ENCODE data around the gene ARRDC4. TPM values are rescaled to one million over a fixed set of nuclear protein-coding genes. Genes with fewer than 3 reads are reported as not detected.
"Not testable (repeated sequence)": the region's sequence is repeated elsewhere in the genome, so short reads cannot be mapped to it uniquely, and the experiment has no call there.

ARRDC4 gene
- total and polyA plus RNA-seq, 7 donors, result 13.1 to 32.6 (median 25.2) TPM

DNA sequence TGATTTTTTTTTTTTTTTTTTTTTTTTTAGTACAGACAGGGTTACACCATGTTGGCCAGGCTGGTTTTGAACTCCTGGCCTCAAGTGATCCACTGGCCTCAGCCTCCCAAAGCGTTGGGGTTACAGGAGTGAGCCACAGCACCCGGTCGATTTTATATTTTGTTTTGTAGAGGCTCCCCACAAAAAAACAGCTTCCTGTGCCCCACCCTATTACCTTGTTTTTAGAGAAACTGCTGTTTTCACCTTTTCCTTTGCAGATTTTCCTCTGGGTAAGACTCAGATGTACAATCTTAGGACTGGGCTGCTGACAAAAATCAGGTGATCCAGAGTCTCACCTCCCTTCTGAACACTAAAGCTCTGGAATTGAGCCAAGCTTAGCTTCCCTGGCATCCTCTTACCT lies 20.6 kb downstream of the ARRDC4 start:
- no peaks in the 10 kb centered on the region for H3K4me1 ChIP-seq
- intact Hi-C loops (cut with DNase I), result no loop called here
- no peaks in the 10 kb centered on the region for H3K36me3 ChIP-seq (ENCODE audit: insufficient read depth in 1 of 2, low read depth in 1 of 2)
- no peaks in the 10 kb centered on the region for H3K9me3 ChIP-seq
- DNase-seq, result no peak
- H3K27ac ChIP-seq, result no peak overlapping the region
- WGBS, 3 donors, result 81 to 94% (median 85%) methylated on average over 3 of the region's 3 CpGs
- no peak overlapping the region for H3K4me3 ChIP-seq
- no peaks in the 10 kb centered on the region for H3K27me3 ChIP-seq (ENCODE audit: insufficient read depth in 3 of 3, low read length in 2 of 3)
- no peak for ATAC-seq
- TF ChIP-seq, protein P1, sequence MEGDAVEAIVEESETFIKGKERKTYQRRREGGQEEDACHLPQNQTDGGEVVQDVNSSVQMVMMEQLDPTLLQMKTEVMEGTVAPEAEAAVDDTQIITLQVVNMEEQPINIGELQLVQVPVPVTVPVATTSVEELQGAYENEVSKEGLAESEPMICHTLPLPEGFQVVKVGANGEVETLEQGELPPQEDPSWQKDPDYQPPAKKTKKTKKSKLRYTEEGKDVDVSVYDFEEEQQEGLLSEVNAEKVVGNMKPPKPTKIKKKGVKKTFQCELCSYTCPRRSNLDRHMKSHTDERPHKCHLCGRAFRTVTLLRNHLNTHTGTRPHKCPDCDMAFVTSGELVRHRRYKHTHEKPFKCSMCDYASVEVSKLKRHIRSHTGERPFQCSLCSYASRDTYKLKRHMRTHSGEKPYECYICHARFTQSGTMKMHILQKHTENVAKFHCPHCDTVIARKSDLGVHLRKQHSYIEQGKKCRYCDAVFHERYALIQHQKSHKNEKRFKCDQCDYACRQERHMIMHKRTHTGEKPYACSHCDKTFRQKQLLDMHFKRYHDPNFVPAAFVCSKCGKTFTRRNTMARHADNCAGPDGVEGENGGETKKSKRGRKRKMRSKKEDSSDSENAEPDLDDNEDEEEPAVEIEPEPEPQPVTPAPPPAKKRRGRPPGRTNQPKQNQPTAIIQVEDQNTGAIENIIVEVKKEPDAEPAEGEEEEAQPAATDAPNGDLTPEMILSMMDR (IDR thresholded peaks at IDR 0.05), result no peak

DNA sequence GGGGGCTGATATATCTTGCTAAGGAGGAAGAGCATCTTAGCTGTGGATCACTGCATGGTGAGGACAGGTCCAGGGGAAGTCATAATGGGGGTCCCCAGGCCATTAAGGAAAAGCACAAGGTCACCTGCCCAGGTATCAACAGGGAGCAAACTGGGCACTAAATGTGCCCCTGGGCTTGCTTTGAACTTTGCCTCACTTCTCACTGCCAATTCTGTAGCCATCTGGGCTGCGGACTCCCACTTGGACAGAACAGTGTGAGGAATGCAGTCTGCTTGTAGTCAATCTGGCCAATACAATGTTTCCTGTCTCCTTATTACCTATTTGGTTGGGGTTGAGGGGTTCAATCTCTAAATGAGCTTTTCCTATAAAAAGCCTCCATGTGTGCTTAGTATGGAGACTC lies 21.3 kb downstream of the ARRDC4 start:
- TF ChIP-seq, protein P1 (IDR thresholded peaks at IDR 0.05), result no peak
- Histone ChIP-seq H3K27me3 (ENCODE audit: insufficient read depth in 3 of 3, low read length in 2 of 3) (no peaks in the 10 kb centered on the region), H3K27ac (no peak overlapping the region), H3K4me3 (no peak overlapping the region), H3K4me1 (no peaks in the 10 kb centered on the region), H3K9me3 (no peaks in the 10 kb centered on the region), H3K36me3 (ENCODE audit: insufficient read depth in 1 of 2, low read depth in 1 of 2) (no peaks in the 10 kb centered on the region)
- WGBS, 3 donors, result 61 to 77% (median 67%) methylated on average over 1 of the region's 1 CpG
- intact Hi-C loops (cut with DNase I), result no loop called here
- DNase-seq (no peak), ATAC-seq (no peak)

DNA sequence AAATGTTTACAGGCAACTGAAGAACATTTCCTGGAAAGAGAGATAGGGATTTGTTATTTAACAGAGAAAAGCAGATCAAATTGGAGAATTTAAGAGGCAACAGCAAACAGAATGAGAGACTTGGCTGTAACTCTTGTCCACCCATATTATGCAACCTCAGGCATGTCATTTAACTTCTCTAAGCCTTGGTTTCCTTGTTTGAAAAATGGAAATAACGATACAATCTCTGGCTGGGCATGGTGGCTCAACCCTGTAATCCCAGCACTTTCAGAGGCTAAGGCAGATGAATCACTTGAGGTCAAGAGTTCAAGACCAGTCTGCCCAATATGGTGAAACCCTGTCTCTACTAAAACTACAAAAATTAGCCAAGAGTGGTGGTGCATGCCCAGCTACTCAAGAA lies 23.7 kb downstream of the ARRDC4 start:
- intact Hi-C loops (cut with DNase I), result no loop called here
- ATAC-seq (no peak), DNase-seq (no peak)
- TF ChIP-seq, protein P1 (IDR thresholded peaks at IDR 0.05), result no peak
- Histone ChIP-seq H3K4me3 (no peak overlapping the region), H3K4me1 (peaks cover 5% of the 10 kb centered on the region), H3K36me3 (ENCODE audit: insufficient read depth in 1 of 2, low read depth in 1 of 2) (no peaks in the 10 kb centered on the region), H3K27me3 (ENCODE audit: insufficient read depth in 3 of 3, low read length in 2 of 3) (no peaks in the 10 kb centered on the region), H3K9me3 (no peaks in the 10 kb centered on the region), H3K27ac (no peak overlapping the region)
- WGBS, 3 donors, result 31 to 58% (median 33%) methylated on average over 1 of the region's 1 CpG

DNA sequence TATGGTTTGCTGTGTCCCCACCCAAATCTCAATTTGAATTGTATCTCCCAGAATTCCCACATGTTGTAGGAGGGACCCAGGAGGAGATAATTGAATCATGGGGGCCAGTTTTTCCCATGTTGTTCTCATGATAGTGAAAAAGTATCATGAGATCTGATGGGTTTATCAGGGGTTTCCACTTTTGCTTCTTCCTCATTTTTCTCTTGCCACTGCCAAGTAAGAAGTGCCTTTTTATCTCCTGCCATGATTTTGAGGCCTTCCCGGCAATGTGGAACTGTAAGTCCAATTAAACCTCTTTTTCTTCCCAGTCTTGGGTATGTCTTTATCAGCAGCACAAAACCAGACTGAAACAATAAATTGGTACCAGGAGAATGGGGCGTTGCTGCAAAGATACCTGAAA lies 25.5 kb downstream of the ARRDC4 start:
- WGBS, 3 donors, result 73 to 98% (median 89%) methylated on average over 2 of the region's 2 CpGs
- peaks cover 13% of the 10 kb centered on the region for H3K4me1 ChIP-seq
- intact Hi-C loops (cut with DNase I); H3K9me3 ChIP-seq; H3K27me3 ChIP-seq (ENCODE audit: insufficient read depth in 3 of 3, low read length in 2 of 3); ATAC-seq; DNase-seq; H3K36me3 ChIP-seq (ENCODE audit: insufficient read depth in 1 of 2, low read depth in 1 of 2); H3K4me3 ChIP-seq; H3K27ac ChIP-seq: not testable (repeated sequence)

DNA sequence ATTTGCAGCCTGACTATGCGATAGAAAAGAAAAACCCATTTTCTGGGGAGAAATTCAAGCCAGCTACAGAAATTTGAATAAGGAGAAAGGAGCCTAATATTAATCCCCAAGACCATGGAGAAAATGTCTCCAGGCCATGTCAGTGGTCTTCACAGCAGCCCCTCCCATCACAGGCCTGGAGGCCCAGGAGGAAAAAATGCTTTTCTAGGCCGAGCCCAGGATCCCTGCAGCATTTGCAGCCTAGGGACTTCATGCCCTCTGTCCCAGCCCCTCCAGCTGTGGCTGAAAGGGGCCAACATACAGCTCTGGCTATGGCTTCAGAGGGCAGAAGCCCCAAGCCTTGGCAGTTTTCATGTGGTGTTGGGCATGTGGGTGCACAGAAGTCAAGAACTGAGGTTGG lies 26.3 kb downstream of the ARRDC4 start:
- peaks cover 13% of the 10 kb centered on the region for H3K4me1 ChIP-seq
- H3K36me3 ChIP-seq (ENCODE audit: insufficient read depth in 1 of 2, low read depth in 1 of 2), result no peaks in the 10 kb centered on the region
- H3K27ac ChIP-seq, result no peak overlapping the region
- intact Hi-C loops (cut with DNase I), result no loop called here
- TF ChIP-seq, protein P1 (IDR thresholded peaks at IDR 0.05), result no peak
- ATAC-seq, result no peak
- no peaks in the 10 kb centered on the region for H3K9me3 ChIP-seq
- H3K27me3 ChIP-seq (ENCODE audit: insufficient read depth in 3 of 3, low read length in 2 of 3), result no peaks in the 10 kb centered on the region
- 75 to 91% (median 90%) methylated on average over 2 of the region's 2 CpGs for WGBS, 3 donors
- no peak for DNase-seq
- H3K4me3 ChIP-seq, result no peak overlapping the region
